GM12878 (cell line): ENCODE measurements around the gene FCHSD2. TPM values are rescaled to one million over a fixed set of nuclear protein-coding genes. Genes with fewer than 3 reads are reported as not detected.
A peak's percentile ranks its signal among the peaks of the same experiment; 100 is the strongest.

ENCODE experiments used
- BCLAF1 ChIP-seq: fragments of 450-650 bp; IDR thresholded peaks from 2 replicates; pipeline ENCODE4 v1.6.1; 2017; ENCODE audit warnings: antibody characterized with exemption, mild to moderate bottlenecking, moderate library complexity
- CBFB ChIP-seq: IDR thresholded peaks from 2 replicates; pipeline ENCODE4 v1.6.1; 2016; ENCODE audit warnings: antibody characterized with exemption, low read depth
- E4F1 ChIP-seq: fragments of 450-650 bp; IDR thresholded peaks from 2 replicates; pipeline ENCODE4 v1.6.1; 2018; ENCODE audit warnings: borderline replicate concordance, mild to moderate bottlenecking; ENCODE audit not compliant: partially characterized antibody
- EP300 ChIP-seq, 2 experiments: fragments of 150-350 bp in 1 of 2; IDR thresholded peaks; 2 replicates each; pipeline ENCODE4 v1.6.1; 2011 to 2012; ENCODE audit warnings: low read depth in 2 of 2, low read length in 2 of 2, borderline replicate concordance in 1 of 2, improper control_type of control experiment in 1 of 2, inconsistent platforms in 1 of 2; ENCODE audit not compliant: control insufficient read depth in 1 of 2
- FOXK2 ChIP-seq: fragments of 450-650 bp; IDR thresholded peaks from 2 replicates; pipeline ENCODE4 v1.6.1; 2017; ENCODE audit warnings: mild to moderate bottlenecking, moderate library complexity
- FOXM1 ChIP-seq: IDR thresholded peaks from 2 replicates; pipeline ENCODE4 v1.6.1; 2012; ENCODE audit warnings: low read depth, mild to moderate bottlenecking, inconsistent platforms, low read length, moderate library complexity
- HDGF ChIP-seq: fragments of 450-650 bp; IDR thresholded peaks from 2 replicates; pipeline ENCODE4 v1.6.1; 2016; ENCODE audit warnings: antibody characterized with exemption
- IKZF1 ChIP-seq: fragments of 450-650 bp; conservative IDR thresholded peaks from 2 replicates; pipeline ENCODE4 v1.6.1; 2017; ENCODE audit warnings: antibody characterized with exemption, mild to moderate bottlenecking
- IRF3 ChIP-seq: fragments of 450-650 bp; IDR thresholded peaks from 2 replicates; pipeline ENCODE4 v1.6.1; 2014; ENCODE audit warnings: mild to moderate bottlenecking
- JUNB ChIP-seq: IDR thresholded peaks from 2 replicates; pipeline ENCODE4 v1.6.1; 2016; ENCODE audit warnings: antibody characterized with exemption, mild to moderate bottlenecking
- NR2C1 ChIP-seq: fragments of 450-650 bp; IDR thresholded peaks from 2 replicates; pipeline ENCODE4 v1.6.1; 2017; ENCODE audit warnings: antibody characterized with exemption, mild to moderate bottlenecking, moderate library complexity
- RCOR1 ChIP-seq: conservative IDR thresholded peaks from 2 replicates; pipeline ENCODE4 v1.6.1; 2012; ENCODE audit warnings: low read depth, low read length, improper control_type of control experiment
- RFX5 ChIP-seq: IDR thresholded peaks from 2 replicates; pipeline ENCODE4 v1.6.1; 2011; ENCODE audit warnings: low read depth, low read length, improper control_type of control experiment
- SREBF2 ChIP-seq: IDR thresholded peaks from 2 replicates; pipeline ENCODE4 v1.6.1; 2012; ENCODE audit warnings: mild to moderate bottlenecking, low read length
- SRF ChIP-seq, 2 experiments: IDR thresholded peaks; 2 replicates each; pipeline ENCODE4 v1.6.1; 2011; ENCODE audit warnings: low read depth in 2 of 2, low read length in 2 of 2, mild to moderate bottlenecking in 1 of 2, moderate library complexity in 1 of 2
- STAT3 ChIP-seq: IDR thresholded peaks from 2 replicates; pipeline ENCODE4 v1.6.1; 2011; ENCODE audit warnings: low read depth, low read length, improper control_type of control experiment
- ZBTB11 ChIP-seq: fragments of 450-650 bp; formaldehyde crosslinking; IDR thresholded peaks from 2 replicates; pipeline ENCODE4 v1.5.0; 2022; ENCODE audit warnings: mild to moderate bottlenecking, missing genetic modification characterization
- ZNF207 ChIP-seq: fragments of 450-650 bp; IDR thresholded peaks from 2 replicates; pipeline ENCODE4 v1.6.1; 2014; ENCODE audit warnings: antibody characterized with exemption, mild to moderate bottlenecking, borderline replicate concordance
- ZNF384 ChIP-seq: IDR thresholded peaks from 2 replicates; pipeline ENCODE4 v1.6.1; 2012; ENCODE audit warnings: low read depth, mild to moderate bottlenecking, low read length, improper control_type of control experiment, borderline replicate concordance
- polyA plus RNA-seq, 11 experiments: library from polyadenylated mRNA; depleted of rRNA in 4 of 11; unstranded in 6 of 11; stranded (reverse) in 5 of 11; fragments of >200 nt; fragmentation: Nextera tagmentation in 4 of 11; fragmentation: Illumina TruSeq in 1 of 11; extraction: Ambion mirVana in 4 of 11; extraction: Trizol in 1 of 11; gene quantifications; 1 replicate in 1 of 11; 2 replicates in 10 of 11; pipeline versions ENCODE4 v1.2.1 to v1.2.3, GENCODE V29; 2011 to 2016; ENCODE audit warnings: inconsistent platforms in 2 of 11, missing spikeins in 2 of 11, low read depth in 1 of 11
- total RNA-seq, 4 experiments: library from RNA; depleted of rRNA in 3 of 4; stranded (reverse); fragments of >200 nt in 3 of 4; fragmentation: Illumina TruSeq in 1 of 4; extraction: Trizol in 1 of 4; gene quantifications; 2 replicates each; pipeline versions ENCODE4 v1.2.1 to v1.2.3, GENCODE V29; 2013 to 2021

Gene FCHSD2
- total and polyA plus RNA-seq, 10 of the 15 experiments (the other 5 are each of a cell fraction or from before 2014, with no cell fraction given) = 13.2 to 89.8 (median 47.8) TPM

- TF ChIP-seq HDGF = no peak
- no peak for TF ChIP-seq ZBTB11 (CRISPR knock-in tag)
- no peak for TF ChIP-seq SREBF2
- 0 out of 2 replicates have a peak, but pooled peaks have one; percentile 14 for TF ChIP-seq CBFB
- TF ChIP-seq BCLAF1 = no peak
- TF ChIP-seq FOXM1 = no peak
- no peak for TF ChIP-seq IRF3
- TF ChIP-seq NR2C1 = no peak
- no peak for TF ChIP-seq FOXK2
- TF ChIP-seq IKZF1 = 0 out of 2 replicates have a peak, but pooled peaks have one; percentile 26
- TF ChIP-seq SRF (IDR thresholded peaks at IDR 0.05; ENCODE audit: low read depth in 2 of 2, low read length in 2 of 2) = no peak
- no peak for TF ChIP-seq RFX5
- peak; percentile 83 for TF ChIP-seq ZNF384
- TF ChIP-seq STAT3 = peak; percentile 15; the same call in 1 of the 2 replicates
- no peak for TF ChIP-seq E4F1
- no peak for TF ChIP-seq RCOR1
- peak; percentile 30; the same call in 1 of the 2 replicates for TF ChIP-seq JUNB
- no peak for TF ChIP-seq ZNF207
- TF ChIP-seq EP300 (IDR thresholded peaks at IDR 0.05; ENCODE audit: borderline replicate concordance in 1 of 2, control insufficient read depth in 1 of 2, low read depth in 2 of 2, low read length in 2 of 2) = peak; percentile 11 to 70; a peak in 1 of 4 replicates
These were observed 94.2 kb downstream of the FCHSD2 start (continued) for GRCh38 chr11:73047773-73048371.
